Heart left ventricle (tissue), 16 donors: Measurements from ENCODE around the gene NEURL1. TPM values are rescaled to one million over a fixed set of nuclear protein-coding genes. Genes with fewer than 3 reads are reported as not detected.

Experiments used
- ATAC-seq, 4 donors: fragments of 200-7000 bp; cut with Tn5 transposase; one replicate each; pipeline ENCODE4 v1.9.1; 2020 to 2022; ENCODE audit warnings: moderate library complexity in 4 of 4, mild to moderate bottlenecking in 3 of 4, moderate number of reproducible peaks in 1 of 4
- DNase-seq, 5 donors: peaks; one replicate each; pipeline ENCODE4 v3.0.0-alpha.2; 2020
- H3K27ac ChIP-seq, 12 donors: fragments of 200-600 bp; sonication (generic) in 4 of 12; one replicate each; pipeline versions ENCODE4 v1.5.0 to v1.8.0; 2016 to 2022; ENCODE audit warnings: mild to moderate bottlenecking in 2 of 12
- H3K27me3 ChIP-seq, 9 donors: fragments of 200-600 bp; sonication (generic) in 2 of 9; one replicate each; pipeline versions ENCODE4 v1.5.1 to v1.8.0; 2016 to 2022; ENCODE audit warnings: mild to moderate bottlenecking in 3 of 9
- H3K36me3 ChIP-seq, 9 donors: fragments of 200-600 bp; sonication (generic) in 2 of 9; one replicate each; pipeline versions ENCODE4 v1.5.0 to v1.8.0; 2018 to 2022; ENCODE audit warnings: mild to moderate bottlenecking in 2 of 9
- H3K4me1 ChIP-seq, 12 donors: fragments of 200-600 bp; sonication (generic) in 4 of 12; one replicate each; pipeline versions ENCODE4 v1.5.0 to v1.8.0; 2016 to 2022; ENCODE audit warnings: mild to moderate bottlenecking in 3 of 12
- H3K4me3 ChIP-seq, 12 donors: fragments of 200-600 bp; sonication (generic) in 4 of 12; one replicate each; pipeline versions ENCODE4 v1.5.0 to v1.8.0; 2017 to 2022; ENCODE audit warnings: mild to moderate bottlenecking in 9 of 12, moderate library complexity in 4 of 12
- H3K9me3 ChIP-seq, 12 donors: fragments of 200-600 bp; sonication (generic) in 4 of 12; one replicate each; pipeline versions ENCODE4 v1.5.0 to v1.8.0; 2016 to 2022; ENCODE audit warnings: mild to moderate bottlenecking in 1 of 12
- POLR2A ChIP-seq, 2 donors: fragments of 450-650 bp; IDR thresholded peaks; one replicate each; pipeline ENCODE4 v1.6.1; 2017; ENCODE audit warnings: antibody characterized with exemption in 2 of 2, mild to moderate bottlenecking in 2 of 2, moderate library complexity in 2 of 2
- WGBS, 4 donors: extraction: QIAGEN DNeasy Blood & Tissue Kit in 2 of 4; methylation state at CpG; one replicate each; pipeline versions ENCODE4 v1.1.5 to v1.1.7; 2013 to 2018; 5-methylcytosine and 5-hydroxymethylcytosine counted together
- intact Hi-C, 10 donors: fragments of 100-400 bp; cut with DNase I; formaldehyde crosslinking; loops; one replicate each; pipeline versions ENCODE4 v1.11.1 to v1.14.2; 2022
- polyA plus RNA-seq, 2 donors: library from polyadenylated mRNA; stranded (reverse); fragments of 200-250 nt; gene quantifications; one replicate each; pipeline ENCODE4 v1.2.3, GENCODE V29; 2013
- total RNA-seq, 9 donors: library from RNA; depleted of rRNA in 2 of 9; stranded (reverse); fragments of >200 nt in 2 of 9; fragmentation: NEBNext Ultra II Directional in 3 of 9; extraction: Animal tissue kit (Norgen Biotek cat#: 25700) in 3 of 9; gene quantifications; one replicate each; pipeline versions ENCODE4 v1.1.0 to v1.2.4, GENCODE V29; 2016 to 2023
- TF ChIP-seq, protein P1 (sequence below), 12 donors: fragments of 200-600 bp; sonication (generic) in 4 of 12; IDR thresholded peaks; one replicate each; pipeline versions ENCODE4 v1.5.0 to v1.8.0; 2018 to 2022; ENCODE audit warnings: antibody characterized with exemption in 12 of 12, mild to moderate bottlenecking in 5 of 12
- donor health status: ischemic (EF 13 %, LVEDD 7.1; RV severe dilation, severe dysfunction).
- donor health status: healthy with polysubstance abuse.
- donor health status: DM: no; HTN: yes; CAD: no.
- donor health status: DM: no; HTN: no; CAD: no.
- donor health status: ischemic (EF 25% LVEDD 6.9; RV normal size, moderate dysfunction).
- donor health status: ischemic (EF 25% LVEDD 5.7; RV mildly dilated, moderate dysfunction).
- donor health status: healthy.
- donor health status: DM: yes; HTN: yes; CAD: no.
- donor health status: ischemic (EF 35%, LVEDD 5.7; RV mildly dilated, moderate dysfunction).
- donor health status: nonischemic (EF 11% LVEDD 7.7; RV severe dilation, severe dysfunction).
- donor health status: DM: yes; HTN: yes; CAD: no.
- donor health status: PGD.
- donor health status: ischemic (EF 29% LVEDD 5.4; RV normal size, mild dysfunction).
- donor health status: nonischemic (EF 23%, LVEDD 6.1; RV moderate dilation, normal function).

The NEURL1 gene
- total and polyA plus RNA-seq, 11 donors = 0.07 to 0.64 (median 0.14) TPM; not detected in 2

DNA sequence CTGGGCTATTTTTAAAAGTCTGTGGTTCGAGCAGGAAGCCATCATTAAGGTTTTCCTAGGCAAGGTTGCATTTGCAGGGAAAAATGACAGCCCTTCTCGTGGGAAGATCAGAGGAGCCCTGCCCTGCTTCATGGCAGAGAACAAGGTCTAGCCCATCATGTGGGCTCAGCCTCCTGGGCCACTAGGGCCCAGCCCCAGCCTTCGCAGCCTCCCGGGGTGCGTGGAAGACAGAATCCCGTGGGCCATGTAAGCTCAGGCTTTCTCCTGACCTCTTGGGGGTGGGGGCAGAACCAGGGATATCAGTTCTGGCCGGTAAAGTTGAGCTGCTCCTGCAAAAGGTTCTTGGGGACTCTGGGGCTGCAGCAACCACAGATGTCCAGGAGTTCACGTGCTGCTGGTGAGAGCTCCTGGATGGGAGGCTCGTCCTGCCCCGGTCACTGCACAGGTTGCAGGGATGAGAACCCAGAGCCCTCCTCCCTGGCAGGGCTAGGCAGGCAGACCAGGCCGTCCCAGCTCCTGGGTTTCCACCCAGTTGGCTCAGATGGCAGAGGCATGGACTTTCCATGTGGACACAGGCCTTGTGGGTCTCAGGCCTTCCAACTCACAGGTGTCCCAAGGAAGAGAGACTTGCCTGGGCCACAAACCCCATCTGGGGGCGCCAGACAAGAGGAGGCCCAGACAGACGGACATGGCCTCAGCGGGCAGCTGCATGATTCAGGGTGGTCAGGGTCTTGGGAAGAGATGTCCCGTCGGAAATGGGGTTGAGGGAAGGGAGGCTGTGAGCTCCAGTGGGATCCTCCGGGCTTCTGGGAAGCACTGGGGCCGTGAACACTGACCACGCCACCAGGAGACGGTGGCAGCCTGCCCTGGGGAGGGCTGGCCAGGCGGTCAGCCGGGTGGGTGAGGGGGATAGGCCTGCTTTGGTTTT, 126.2 kb downstream of the NEURL1 start:
- no peak overlapping the region for H3K4me3 ChIP-seq
- intact Hi-C loops = loop anchor here in 5 of 10 donors (2.0 to 10.0 kb wide), 5 partner anchors 17 to 235 kb away; partner anchors contain the start of gene SH3PXD2A (in 1 of the 5)
- peaks cover 0 to 36% (median 18%) of the 10 kb centered on the region in 9 donors for H3K36me3 ChIP-seq
- H3K27me3 ChIP-seq = no peaks in the 10 kb centered on the region
- H3K9me3 ChIP-seq = no peaks in the 10 kb centered on the region
- 75 to 84% (median 76%) methylated on average over 15 to 22 of the region's 22 CpGs for WGBS, 4 donors
- no peak for TF ChIP-seq POLR2A (IDR thresholded peaks at IDR 0.05)
- TF ChIP-seq, protein P1, sequence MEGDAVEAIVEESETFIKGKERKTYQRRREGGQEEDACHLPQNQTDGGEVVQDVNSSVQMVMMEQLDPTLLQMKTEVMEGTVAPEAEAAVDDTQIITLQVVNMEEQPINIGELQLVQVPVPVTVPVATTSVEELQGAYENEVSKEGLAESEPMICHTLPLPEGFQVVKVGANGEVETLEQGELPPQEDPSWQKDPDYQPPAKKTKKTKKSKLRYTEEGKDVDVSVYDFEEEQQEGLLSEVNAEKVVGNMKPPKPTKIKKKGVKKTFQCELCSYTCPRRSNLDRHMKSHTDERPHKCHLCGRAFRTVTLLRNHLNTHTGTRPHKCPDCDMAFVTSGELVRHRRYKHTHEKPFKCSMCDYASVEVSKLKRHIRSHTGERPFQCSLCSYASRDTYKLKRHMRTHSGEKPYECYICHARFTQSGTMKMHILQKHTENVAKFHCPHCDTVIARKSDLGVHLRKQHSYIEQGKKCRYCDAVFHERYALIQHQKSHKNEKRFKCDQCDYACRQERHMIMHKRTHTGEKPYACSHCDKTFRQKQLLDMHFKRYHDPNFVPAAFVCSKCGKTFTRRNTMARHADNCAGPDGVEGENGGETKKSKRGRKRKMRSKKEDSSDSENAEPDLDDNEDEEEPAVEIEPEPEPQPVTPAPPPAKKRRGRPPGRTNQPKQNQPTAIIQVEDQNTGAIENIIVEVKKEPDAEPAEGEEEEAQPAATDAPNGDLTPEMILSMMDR (IDR thresholded peaks at IDR 0.05) = no peak
- no peak for DNase-seq
- ATAC-seq = no peak
- H3K27ac ChIP-seq = peak overlapping the region in 11 of 12 donors; percentile 29 to 73 (median 64)
- peaks cover 8 to 84% (median 71%) of the 10 kb centered on the region in 12 donors for H3K4me1 ChIP-seq

DNA sequence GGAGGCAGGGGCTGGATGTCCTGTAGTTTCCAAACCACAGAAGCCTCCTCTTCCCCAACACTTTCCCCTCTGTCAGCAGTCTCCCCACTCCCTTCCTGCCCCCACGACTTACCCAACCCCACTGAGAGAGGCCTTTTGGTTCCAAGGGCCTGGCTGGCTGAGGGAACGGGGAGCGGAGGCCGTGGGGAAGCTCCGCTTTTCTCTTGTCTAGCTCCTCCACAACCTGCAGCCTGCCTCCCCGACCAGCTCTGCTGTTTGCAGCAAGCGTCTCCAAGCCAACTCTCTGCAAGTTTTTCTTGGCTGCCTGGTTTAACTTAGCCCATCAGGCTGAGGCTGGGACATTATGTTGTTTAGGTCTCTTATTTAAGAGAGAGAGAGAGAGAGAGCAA, 126.8 kb downstream of the NEURL1 start:
- ATAC-seq = no peak
- H3K4me1 ChIP-seq = peaks cover 4 to 78% (median 66%) of the 10 kb centered on the region in 12 donors
- no peaks in the 10 kb centered on the region for H3K27me3 ChIP-seq
- peak in 1 of 5 donors; percentile 57 for DNase-seq
- H3K9me3 ChIP-seq = no peaks in the 10 kb centered on the region
- no peak for TF ChIP-seq POLR2A (IDR thresholded peaks at IDR 0.05)
- TF ChIP-seq, protein P1 (IDR thresholded peaks at IDR 0.05) = no peak
- no peak overlapping the region for H3K4me3 ChIP-seq
- 66 to 86% (median 79%) methylated on average over 7 of the region's 7 CpGs for WGBS, 4 donors
- intact Hi-C loops = no loop called here
- H3K27ac ChIP-seq = peak overlapping the region in 9 of 12 donors; percentile 6 to 73 (median 63)
- peaks cover 0 to 41% (median 24%) of the 10 kb centered on the region in 9 donors for H3K36me3 ChIP-seq

DNA sequence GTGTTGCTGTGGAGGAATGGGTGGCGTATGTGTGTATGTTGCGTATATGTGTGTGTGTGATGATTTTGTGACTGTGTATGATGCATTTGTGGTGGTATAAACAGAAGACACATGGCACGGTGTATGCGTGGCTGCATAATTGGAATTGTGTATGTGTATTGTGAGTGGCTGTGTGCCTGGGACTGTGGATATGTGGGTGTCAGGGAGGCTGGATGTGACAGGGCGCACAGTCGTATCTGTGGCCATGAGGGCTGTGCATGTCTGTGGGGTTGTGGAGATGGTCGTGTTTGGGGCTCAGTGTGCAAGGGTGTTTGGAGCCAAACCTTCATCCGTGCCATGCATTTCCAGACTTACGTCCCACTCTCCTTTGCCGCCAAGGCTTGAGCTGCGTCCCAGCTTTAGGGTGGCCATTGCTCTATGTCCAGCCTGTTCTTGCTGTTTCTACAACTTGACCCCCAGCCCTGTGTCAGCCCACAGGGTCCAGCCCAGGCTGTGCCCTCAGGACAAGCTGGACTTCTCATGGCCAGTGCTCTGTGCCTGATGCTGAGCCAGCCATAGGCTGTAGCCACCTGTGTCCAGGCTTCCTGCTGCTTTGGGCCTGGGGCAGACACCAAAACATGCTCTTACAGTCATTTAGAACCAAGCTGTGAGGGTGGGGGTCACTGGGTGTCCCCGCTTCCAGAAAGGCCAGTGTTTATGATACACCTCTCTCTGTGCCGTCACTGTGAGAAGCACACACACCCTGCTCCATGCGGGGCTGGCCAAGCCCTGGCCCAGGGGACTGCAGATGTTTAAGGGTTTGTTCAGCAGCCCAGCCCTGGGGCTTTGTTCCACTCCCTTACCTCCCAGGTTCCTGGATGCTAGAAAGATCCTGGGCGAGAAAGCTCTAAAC, 127.6 kb downstream of the NEURL1 start:
- no peaks in the 10 kb centered on the region for H3K9me3 ChIP-seq
- intact Hi-C loops = no loop called here
- TF ChIP-seq POLR2A (IDR thresholded peaks at IDR 0.05) = no peak
- TF ChIP-seq, protein P1 (IDR thresholded peaks at IDR 0.05) = no peak
- peaks cover 4 to 71% (median 61%) of the 10 kb centered on the region in 12 donors for H3K4me1 ChIP-seq
- no peaks in the 10 kb centered on the region for H3K27me3 ChIP-seq
- H3K36me3 ChIP-seq = peaks cover 0 to 49% (median 32%) of the 10 kb centered on the region in 9 donors
- 90 to 93% (median 91%) methylated on average over 12 to 15 of the region's 15 CpGs for WGBS, 4 donors
- H3K4me3 ChIP-seq = no peak overlapping the region
- ATAC-seq (no peak), DNase-seq (peak in 1 of 5 donors; percentile 3)
- peak overlapping the region in 6 of 12 donors; percentile 24 to 66 (median 38) for H3K27ac ChIP-seq
